ENCODE results near the gene PIANP.

Gene PIANP

GRCh38 chr12:6664902-6665301 is 35.7 kb downstream of the PIANP start:
- no peak for DNase-seq

GRCh38 chr12:6662906-6663742 is 37.5 kb downstream of the PIANP start, which contains the start of gene ING4:
ING4 (minus strand) TSS chr12:6663119; CDS start chr12:6663101, 18 bp downstream.
- peak; percentile 86 to 91 for DNase-seq

GRCh38 chr12:6662602-6662905 is 38.1 kb downstream of the PIANP start:
- DNase-seq, result no peak

GRCh38 chr12:6653987-6654386 is 46.6 kb downstream of the PIANP start:
- DNase-seq, result no peak

GRCh38 chr12:6653342-6653741 is 47.3 kb downstream of the PIANP start:
- no peak for DNase-seq

GRCh38 chr12:6652391-6652790 is 48.2 kb downstream of the PIANP start:
- DNase-seq, result no peak

- no peak for DNase-seq
These were observed 49.8 kb downstream of the PIANP start for GRCh38 chr12:6650832-6651231.

- peak; percentile 27 to 28 for DNase-seq
These were observed 53.5 kb downstream of the PIANP start, which contains the start of gene ACRBP for GRCh38 chr12:6647083-6647604. ACRBP (minus strand) TSS chr12:6647432; CDS start chr12:6647366, 66 bp downstream.

- DNase-seq, result no peak
These were observed 54.1 kb downstream of the PIANP start for GRCh38 chr12:6646276-6647082.

DNA sequence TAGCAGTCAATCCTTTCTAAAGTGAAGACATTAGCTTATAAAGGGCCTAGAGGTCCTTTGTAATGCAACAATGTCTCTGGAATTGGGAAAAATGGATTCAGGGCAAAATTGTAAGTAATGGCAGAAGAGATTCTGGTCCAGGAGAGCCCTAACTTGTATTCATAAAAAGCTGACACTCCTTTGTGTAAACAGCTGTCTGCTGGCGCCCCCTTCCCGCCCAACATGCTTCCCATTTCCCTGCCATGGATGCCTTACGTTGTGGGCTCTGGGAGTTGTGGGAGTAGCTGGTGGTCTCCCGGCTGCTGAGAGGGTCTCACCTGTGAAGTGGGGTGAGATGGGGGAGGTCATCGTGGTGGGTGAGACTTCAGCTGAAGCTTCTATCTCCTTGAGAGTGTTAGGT is 55.7 kb downstream of the PIANP start:
- DNase-seq, result no peak

DNA sequence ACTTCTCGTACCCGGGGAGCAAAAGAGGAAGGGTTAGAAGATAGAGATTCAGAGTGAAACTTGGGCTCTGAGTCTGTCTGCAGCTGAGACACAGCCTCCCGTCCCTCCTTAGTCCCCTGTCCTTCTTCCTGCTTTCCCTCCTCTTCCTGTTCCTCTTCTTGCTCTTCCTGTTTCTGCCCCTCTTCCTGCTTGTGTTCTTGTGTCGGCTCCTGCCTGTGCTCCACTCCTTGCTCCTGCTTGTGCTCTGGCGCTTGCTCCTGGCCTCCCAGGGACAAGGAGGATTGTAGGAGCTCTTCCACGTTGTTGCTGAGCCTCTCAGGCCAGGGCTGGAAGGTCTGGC is 56.4 kb downstream of the PIANP start:
- no peak for DNase-seq
